Suppressor macrophage treated with lipopolysaccharide for 1 hour (primary cell): ENCODE data around the gene INTS7.
"Not testable (repeated sequence)": the region's sequence is repeated elsewhere in the genome, so short reads cannot be mapped to it uniquely, and the experiment has no call there.

ENCODE experiments used
- DNase-seq, 3 donors: peaks; one replicate each; pipeline ENCODE4 v3.0.0-alpha.2; 2020 to 2022

Gene INTS7

DNA sequence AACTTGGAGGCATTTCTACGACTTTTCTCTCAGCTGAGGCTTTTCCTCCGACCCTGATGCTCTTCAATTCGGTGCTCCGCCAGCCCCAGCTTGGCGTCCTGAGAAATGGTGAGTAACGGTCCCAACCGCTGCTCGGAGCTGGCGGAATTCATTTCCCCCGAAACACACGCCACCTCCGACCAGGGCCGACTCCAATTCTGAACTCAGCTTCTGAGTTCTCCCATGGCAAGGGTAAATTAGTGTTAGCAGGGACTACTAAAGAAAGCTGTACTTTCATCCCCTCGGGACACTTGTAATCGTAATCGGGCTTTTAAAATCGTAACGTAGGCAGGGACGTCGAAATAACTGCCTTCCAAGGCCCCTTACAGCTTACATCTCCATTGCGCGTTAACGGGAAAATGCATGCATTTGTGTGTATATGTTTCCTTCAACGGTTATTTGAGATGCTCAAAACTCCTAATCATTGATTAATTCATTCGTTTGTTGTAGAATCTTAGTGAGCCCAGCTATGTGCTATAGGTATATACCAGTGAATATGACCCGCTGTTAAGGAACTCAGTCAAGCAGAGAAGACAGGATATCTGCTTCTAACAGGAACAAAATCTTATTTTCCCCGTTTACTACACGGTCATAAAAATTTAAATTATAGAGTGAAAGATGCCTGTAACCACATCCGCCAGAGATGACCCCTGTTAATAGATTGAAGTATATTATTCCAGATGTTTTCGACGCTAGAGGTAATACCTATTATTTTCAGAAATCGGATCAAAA, 663 bp upstream of the INTS7 start:
- DNase-seq: no peak

DNA sequence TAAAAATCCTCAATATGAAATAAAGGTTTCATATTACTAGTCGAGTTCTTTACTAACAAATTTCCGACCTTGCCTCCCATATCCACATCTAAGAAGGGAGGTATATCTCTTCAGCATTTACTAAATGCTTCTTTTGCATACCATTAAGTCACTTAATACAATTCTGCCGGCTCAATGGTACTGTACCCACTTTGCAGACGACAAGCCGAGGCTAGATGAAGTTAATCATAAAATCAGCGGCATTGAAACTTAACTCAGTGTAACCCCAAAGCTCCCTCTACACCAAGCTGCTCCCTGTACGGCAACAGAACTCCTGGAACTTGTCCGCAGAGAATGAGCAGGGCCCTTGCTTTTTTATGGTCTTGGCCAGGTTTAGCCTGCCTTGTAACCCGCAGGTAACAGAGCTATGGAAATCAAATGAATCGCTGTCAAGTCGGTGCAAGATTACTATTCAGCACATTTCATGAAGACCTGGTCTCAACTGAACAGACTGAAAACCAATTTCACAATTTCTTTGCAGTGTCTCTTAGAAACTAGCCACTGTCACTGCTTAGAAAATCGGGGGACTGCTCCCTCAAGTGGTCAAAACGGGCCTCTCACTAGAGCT, 738 bp downstream of the INTS7 start:
- no peak for DNase-seq

DNA sequence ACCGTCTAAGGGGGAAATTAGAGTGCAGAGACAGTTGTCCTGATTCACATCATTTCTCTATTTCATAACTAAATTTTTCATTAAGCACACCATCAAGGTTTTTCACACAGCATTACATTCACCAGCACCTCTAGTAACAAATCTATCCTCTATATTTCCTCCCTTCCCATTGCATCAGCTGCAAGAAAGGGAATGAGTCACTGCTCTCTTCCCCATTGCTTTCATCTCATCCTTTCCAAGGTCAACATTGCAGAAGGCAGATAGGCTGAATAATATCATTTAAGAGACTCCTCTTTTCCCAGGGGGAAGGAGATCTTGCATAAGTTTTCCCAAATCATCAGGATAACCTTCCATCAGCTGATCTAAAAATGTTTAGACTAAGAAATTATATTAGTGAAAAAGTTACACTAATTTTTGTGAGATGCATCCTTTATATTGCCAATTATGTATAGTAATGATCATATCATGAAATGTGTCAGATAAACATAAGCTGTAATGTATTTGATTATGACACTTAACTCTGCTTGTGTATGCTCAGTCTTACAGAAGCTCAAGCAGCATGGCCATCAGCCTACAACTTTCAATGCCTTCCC, 4.3 kb downstream of the INTS7 start:
- DNase-seq: peak; percentile 34 to 61 (median 56)

DNA sequence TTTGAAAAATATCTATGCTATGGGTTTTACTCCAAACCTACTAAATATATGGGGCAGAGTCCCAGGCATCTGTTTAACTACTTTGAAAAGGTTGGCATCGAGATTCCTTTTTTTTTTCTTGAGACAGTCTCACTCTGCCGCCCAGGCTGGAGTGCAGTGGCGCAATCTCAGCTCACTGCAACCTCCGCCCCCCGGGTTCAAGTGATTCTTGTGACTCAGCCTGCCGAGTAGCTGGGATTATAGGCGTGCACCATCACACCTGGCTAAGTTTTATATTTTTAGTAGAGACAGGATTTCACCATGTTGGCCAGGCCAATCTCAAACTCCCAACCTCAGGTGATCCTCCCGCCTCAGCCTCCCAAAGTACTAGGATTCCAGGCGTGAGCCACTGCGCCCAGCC, 7.6 kb downstream of the INTS7 start:
- not testable (repeated sequence) for DNase-seq

DNA sequence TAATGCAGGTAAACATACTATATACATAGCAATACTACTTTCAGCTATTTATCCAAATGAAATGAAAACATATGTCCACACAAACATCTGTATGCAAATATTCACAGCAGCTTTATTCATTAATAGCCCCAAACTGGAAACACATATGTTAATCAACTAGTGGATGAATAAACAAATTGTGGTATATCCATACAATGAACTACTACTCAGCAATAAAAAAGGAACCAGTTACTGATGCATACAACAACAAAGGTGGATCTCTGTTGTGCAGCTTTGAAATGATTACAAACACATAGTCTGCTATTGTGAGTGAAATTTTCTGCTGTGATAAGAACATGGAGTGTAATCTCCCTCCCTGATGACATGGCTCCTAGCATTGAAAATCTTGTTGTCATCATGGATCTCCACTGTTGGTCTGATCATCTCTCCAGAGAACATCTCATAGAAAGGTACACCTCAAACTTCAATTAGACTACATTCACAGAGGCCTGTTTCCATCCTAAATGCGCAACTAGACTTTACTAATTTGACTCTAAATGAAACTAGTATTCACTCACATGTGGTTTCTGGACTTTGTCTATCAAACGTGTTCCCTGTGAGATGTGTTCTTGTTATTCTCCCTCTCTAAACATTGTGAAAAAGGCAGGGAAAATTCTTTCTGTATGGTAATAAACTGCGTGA, 10.7 kb downstream of the INTS7 start:
- DNase-seq: no peak

DNA sequence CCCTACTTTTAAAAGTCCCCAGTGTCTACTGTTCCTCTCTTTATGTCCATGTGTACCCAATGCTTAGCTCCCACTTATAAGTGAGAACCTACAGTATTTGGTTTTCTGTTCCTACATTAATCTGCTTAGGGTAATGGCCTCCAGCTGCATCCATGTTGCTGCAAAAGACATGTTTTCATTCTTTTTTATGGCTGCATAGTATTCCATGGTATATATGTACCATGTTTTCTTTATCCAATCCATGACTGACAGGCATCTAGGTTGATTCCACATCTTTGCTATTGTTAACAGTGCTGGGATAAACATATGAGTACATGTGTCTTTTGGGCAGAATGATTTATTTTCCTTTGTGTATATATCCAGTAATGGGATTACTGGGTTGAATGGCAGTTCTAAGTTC, 12.4 kb downstream of the INTS7 start:
- DNase-seq: not testable (repeated sequence)

DNA sequence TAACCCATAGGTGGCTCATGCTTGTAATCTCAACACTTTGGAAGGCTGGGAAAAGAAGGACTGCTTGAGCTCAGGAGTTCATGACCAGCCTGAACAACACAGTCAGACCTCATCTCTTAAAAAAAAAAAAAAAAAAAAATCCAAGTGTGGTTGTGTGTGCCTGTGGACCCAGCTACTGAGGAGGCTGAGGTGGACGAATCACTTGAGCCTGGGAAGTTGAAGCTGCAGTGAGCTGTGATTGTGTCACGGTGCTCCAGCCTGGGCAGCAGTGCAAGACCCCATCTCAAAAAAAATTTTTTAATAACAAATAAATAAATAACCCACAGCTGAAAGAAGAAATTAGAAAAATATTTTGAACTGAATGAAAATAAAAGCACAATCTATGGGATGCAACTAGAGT, 13.8 kb downstream of the INTS7 start:
- no peak for DNase-seq

DNA sequence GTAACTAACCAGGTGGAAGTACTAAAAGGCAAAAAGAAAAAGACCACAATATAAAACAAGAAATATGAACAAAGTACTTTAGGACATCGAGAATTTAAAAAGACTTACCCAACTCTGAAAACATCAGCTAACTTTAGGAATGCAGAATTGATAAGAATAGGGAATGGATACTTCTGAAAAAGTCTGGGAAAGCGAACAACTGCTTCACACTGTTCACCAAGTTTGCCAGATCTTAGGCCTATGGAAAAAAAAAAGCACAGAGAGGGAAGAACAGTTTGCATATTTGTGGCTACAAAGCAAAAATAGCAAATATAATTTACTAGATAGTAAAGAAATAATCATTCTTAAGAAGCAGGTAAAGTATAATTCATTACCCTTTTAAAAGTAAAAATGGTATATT, 14.4 kb downstream of the INTS7 start:
- no peak for DNase-seq

DNA sequence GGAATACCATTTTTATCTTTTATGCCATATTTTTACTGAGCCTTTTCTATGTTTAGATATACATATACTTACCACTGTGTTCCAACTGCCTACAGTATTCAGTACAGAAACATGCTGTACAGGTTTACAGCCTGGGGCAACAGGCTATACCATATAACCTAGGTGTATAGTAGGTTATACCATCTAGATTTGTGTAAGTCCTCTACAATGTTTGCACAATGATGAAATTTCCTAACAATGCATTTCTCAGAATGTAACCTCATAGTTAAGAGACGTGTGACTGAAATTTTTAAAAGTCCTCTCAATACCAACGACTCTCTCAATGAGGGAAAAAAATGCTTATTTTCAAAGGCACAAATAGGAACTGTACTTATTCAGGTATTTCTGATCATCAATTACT, 21.7 kb downstream of the INTS7 start:
- no peak for DNase-seq

DNA sequence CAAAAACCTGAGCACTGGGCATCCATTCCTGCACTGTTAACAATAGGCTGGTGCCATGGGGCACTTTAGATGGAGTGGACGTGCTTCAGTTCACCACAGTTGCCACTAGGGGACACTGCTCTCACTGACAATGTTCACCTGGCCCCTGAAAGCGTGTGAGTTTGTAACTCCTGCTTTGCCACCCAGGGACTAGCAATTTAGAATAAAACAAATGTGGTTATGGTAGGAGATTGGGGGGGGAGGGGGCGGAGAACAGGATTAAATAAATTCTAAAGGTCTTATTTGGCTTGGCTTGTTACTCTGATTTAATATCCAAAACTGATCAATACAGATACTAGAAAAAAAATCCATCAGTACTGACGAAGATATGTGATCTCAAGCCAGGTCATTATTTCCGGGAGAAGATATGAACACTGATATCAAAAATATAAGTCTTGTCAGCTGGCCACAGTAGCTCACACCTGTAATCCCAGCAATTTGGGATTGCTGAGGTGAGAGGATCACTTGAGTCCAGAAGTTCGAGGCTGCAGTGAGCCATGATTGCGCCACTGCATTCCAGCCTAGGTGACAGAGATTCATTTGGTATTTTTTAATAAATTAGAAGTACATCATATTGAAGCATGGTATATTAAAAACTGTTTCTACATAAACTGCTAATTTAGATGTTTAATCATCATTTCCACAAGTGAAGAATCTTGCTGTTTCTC, 23.2 kb downstream of the INTS7 start:
- DNase-seq: peak; percentile 75 to 81 (median 78)

DNA sequence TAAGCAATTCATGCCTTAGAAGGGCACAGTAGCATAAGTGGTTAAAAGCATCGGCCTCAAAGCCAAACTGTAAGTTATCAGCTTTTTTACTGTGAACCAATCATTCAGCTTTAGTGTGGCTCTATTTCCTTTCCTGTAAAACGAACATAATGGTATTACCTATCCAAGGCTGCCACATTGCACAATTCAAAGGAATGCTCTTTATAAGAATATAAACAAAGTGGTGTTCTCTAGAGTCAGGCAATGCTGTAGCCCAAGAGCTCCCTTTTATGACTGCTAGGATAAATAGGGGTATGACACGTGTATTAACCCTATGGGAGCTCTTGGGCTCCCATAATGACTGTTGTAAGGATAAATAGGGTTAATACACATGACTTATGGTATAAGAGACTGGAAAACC, 25.4 kb downstream of the INTS7 start:
- no peak for DNase-seq

DNA sequence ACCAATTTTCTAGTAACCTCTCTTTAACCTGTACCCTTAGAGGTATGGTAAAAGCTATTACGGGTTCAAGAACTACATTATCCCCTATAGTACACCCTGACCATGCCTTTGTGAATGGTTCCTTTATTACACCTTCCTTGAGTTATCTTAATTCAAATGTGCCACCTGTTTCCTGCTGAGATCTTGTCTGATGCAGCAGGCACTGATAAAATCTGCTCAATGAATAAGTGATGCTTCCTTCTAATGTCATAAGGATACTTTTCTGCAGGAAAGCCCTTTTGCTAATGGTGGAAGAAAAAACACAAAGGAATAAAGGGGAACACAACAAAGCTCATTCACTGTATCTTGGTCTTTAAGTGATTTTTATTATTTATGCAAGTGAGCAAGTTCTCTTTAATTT, 25.8 kb downstream of the INTS7 start:
- no peak for DNase-seq

DNA sequence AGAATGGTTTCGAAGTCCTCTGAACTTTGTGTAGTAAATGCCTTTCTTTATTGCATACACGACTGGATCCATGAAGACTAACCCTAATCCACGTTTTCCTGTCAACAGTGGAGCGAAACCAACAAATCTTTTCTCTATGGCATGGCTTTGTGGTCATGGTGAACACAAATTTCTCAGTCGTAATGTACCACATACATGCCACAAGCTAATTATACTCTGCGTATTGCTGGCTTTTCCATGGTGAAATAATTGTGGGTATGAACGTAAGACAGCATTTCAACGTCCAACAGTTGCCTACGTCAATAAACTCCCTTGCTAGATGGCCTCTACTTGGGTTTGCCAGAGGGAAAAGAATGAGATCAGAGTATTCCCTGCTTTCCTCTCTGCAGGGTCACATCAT, 27.5 kb downstream of the INTS7 start:
- DNase-seq: no peak

DNA sequence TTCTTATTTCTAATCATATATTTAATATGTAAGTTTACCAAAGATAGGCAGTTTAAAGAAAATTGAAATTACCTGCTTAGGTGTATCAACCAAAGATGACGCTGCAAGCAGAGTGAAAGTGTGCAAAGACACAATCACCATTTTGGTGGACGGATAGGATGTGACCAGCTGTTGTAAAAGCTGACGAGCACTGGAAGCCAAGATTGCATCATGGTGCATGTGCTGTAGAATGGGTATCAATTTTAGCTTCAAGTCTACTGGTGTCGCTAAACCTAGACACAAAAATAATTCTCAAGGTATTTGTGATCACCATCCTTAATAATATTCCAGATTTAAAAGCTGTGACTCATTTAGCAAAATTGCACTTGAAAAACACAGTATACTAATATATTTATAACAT, 28.2 kb downstream of the INTS7 start:
- DNase-seq: peak in 1 of 3 donors; percentile 5

DNA sequence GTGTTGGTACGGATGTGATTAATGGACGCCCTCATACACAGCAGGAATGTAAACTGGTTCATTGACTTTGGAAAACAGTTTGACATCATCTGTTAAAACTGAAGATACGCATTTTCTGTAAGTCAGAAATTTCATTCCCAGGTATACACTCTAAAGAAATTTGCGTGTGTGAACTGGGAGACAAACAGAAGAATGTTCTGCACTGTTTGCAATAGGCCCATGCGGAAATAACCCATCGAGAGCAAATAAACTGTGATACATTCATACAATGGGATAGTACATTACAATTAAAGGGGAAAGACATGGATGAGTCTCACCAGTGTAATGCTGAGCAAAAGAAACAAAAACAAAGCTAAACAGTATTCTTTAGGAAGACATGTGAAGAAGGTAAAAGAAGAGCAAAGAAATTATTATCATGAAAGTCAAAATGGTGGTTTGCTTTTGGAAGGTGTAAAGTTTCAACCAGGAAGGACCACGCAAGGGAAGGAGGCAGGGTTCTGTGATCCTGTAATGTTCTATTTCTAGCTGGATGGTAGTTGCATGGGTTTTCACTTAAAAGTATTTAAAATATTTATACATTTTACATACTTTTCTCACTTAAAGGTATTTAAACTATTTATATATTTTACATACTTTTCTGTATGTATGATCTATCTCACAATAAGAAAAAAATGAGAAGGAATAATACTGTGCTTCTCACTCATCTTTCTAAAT, 30.3 kb downstream of the INTS7 start:
- no peak for DNase-seq

DNA sequence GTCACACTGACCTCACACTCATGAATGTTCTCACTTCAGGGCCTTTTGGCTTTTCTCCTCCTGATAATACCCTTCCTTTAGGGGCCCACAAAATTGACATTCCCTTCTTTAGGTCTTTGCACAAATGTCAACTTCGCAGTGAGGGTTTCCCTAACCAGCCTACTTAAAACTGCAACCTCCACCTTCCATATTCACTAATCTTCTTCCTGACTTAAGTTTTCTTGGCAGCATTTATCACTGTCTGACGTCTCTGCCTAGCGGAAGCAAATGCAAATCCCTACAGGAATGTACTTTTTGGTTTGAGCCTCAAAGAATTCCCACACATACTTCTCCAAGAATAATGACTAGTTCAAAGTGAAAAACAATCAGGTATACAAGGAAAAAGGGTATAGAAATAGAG, 32.8 kb downstream of the INTS7 start:
- DNase-seq: no peak

DNA sequence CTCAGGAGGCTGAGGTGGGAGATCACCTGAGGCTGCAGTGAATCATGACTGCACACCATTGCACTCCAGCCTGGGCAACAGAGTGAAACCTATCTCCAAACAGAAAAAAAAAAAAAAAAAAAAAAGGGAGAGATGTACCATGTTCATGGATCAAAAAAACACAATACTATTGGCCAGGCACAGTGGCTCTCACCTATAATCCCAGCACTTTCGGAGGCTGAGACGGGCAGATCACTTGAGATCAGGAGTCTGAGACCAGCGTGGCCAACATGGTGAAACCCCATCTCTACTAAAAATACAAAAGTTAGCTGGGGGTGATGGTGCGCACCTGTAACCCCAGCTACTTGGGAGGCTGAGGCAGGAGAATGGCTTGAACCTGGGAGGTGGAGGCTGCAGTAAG, 37.9 kb downstream of the INTS7 start:
- not testable (repeated sequence) for DNase-seq

DNA sequence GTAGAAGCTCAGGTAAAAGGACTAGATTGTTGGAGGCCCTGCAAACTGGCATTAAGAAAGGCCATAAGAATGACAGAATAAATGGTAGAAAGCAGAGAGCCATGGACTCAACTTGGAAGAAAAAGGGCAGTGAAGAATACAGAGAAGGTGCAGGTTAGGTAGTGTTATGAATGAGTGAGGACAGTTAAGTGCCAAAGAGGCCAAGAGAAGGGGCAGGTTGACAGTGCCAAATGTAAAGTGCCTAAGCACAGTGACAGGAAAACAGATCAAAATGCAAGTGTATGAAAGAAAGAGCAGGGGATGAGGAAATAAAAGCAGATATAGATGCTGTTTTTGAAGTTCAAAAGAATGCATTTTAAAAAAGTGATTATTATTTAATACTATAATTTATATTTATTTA, 43.7 kb downstream of the INTS7 start:
- DNase-seq: no peak

DNA sequence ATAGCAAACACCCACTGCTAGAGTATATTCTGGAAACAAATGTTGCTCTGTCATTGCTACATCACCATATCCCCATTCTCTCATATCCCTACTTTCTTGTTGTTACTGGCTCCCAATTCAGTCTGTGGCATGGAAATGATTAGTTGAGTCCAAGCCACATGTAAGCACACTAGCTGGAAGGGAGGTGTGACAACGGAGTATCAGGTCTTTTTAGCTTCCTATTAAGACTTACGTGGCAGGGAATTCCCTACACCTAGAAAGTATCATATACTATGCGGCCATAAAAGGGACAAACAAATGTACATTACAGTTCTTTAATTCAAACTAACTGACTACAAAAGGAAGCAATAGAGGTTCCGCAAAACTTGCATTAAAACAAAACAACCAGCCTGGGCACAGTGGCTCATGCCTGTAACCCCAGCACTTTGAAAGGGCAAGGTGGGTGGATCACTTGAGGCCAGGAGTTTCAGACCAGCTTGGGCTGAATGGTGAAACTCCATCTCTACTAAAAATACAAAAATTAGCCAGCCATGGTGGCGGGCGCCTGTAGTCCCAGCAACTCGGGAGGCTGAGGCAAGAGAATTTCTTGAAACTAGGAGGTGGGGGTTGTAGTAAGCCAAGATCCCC, 48.6 kb downstream of the INTS7 start:
- no peak for DNase-seq

DNA sequence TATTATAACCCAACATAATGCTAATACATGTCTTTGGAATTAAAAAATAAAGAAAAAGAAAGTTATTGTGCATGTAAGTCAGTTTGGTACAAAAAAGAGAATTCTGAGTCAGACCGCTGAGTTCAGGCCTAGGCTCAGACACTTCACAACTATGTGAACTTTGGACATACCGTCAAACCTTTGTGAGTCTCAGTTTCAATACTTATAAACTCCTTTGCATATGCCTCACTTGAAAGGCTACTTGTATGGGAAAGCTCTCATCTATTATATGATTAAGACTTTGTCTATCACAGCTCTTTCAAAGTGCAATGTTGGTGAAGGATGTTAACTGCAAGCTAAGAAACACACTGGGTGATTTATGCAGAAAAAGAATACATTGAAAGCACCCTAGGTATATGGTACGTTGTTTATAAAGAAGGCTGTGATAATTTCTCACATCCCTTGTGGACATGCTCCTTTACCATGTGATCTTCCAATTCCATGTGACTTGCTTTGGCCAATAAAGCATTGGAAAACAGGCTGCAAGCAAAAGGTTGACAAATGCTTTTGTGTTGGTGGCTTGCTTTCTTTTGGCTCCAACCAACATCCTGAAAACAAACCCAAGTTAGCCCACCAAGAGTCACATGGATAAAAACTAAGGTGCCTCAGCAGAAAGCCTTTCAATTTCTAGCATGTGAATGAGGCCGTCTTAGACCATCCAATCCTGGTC, 49.6 kb downstream of the INTS7 start:
- DNase-seq: no peak

DNA sequence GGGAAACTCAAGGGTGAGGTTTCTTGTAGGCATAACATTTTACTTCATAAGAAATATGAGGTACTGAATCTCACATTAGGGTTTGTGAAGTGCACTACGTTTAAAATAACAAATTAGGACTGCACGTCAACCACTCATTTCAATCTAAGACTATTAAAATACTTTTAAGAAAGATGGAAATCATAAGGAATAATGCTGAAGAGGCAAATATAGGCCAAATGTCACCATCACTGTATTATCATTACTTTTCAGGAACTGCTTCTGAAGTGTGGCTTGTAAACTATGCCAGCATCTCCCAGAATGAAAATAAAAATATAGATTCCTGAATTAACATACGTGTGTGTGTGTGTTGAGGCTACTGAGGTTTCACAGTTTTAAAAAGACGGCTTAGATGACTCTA, 56.8 kb downstream of the INTS7 start:
- DNase-seq: no peak
